NK-92 treated with Interleukin-12 subunit alpha and Interleukin-12 subunit beta, amount 100 ng/mL, for 24 hours (cell line): Measurements from ENCODE around the gene PINLYP.

Source experiments
- DNase-seq: peaks from one replicate; lab custom pipeline; 2025; lab: John Stamatoyannopoulos, UW

PINLYP gene

GRCh38 chr19:43548706-43549105 is 26.9 kb upstream of the PINLYP start:
- no peak for DNase-seq

GRCh38 chr19:43551399-43552197 is 24.0 kb upstream of the PINLYP start:
- no peak for DNase-seq

- no peak for DNase-seq
These were observed 23.5 kb upstream of the PINLYP start for GRCh38 chr19:43552198-43552450.

- DNase-seq: no peak
These were observed 23.0 kb upstream of the PINLYP start for GRCh38 chr19:43552616-43553015.

- DNase-seq: no peak
These were observed 21.9 kb upstream of the PINLYP start for GRCh38 chr19:43553656-43554055.

- DNase-seq: no peak
These were observed 21.2 kb upstream of the PINLYP start for GRCh38 chr19:43554317-43554895.

- peak; percentile 52 for DNase-seq
These were observed 20.3 kb upstream of the PINLYP start for GRCh38 chr19:43555185-43555770.

- no peak for DNase-seq
These were observed 14.9 kb upstream of the PINLYP start for GRCh38 chr19:43560687-43561086.

GRCh38 chr19:43561139-43561970 is 14.2 kb upstream of the PINLYP start:
- no peak for DNase-seq

- DNase-seq: no peak
These were observed 13.3 kb upstream of the PINLYP start for GRCh38 chr19:43562226-43562697.

GRCh38 chr19:43562698-43563241 is 12.8 kb upstream of the PINLYP start:
- peak; percentile 85 for DNase-seq

- DNase-seq: no peak
These were observed 11.7 kb upstream of the PINLYP start for GRCh38 chr19:43563816-43564457.

GRCh38 chr19:43564800-43565199 is 10.8 kb upstream of the PINLYP start:
- DNase-seq: no peak

GRCh38 chr19:43569657-43570056 is 5.9 kb upstream of the PINLYP start:
- no peak for DNase-seq

- DNase-seq: no peak
These were observed 5.3 kb upstream of the PINLYP start for GRCh38 chr19:43570174-43570791.

- no peak for DNase-seq
These were observed 3.4 kb upstream of the PINLYP start for GRCh38 chr19:43572171-43572588.

- DNase-seq: no peak
These were observed 1.0 kb upstream of the PINLYP start for GRCh38 chr19:43574424-43575155.

GRCh38 chr19:43575955-43576878 is 616 bp downstream of the PINLYP start:
- DNase-seq: no peak

GRCh38 chr19:43578787-43579186 is 3.2 kb downstream of the PINLYP start:
- no peak for DNase-seq

- DNase-seq: no peak
These were observed 5.9 kb downstream of the PINLYP start for GRCh38 chr19:43581467-43581866.
